Caco-2 (cell line): ENCODE results near the gene MACROD1. TPM values are rescaled to one million over a fixed set of nuclear protein-coding genes. Genes with fewer than 3 reads are reported as not detected.

ENCODE experiments used
- BruUV-seq: library from RNA; stranded (reverse); fragments of 400-500 nt; replicated peaks from 2 replicates; lab custom pipeline; 2021; lab: Mats Ljungman, UMichigan
- CTCF ChIA-PET: fragments of 300-600 bp; sonication (Branson Sonifier 250); formaldehyde crosslinking; loops from one replicate; lab custom pipeline; 2022; ENCODE audit warnings: antibody characterized with exemption; lab: Charles Lee
- POLR2A ChIA-PET: fragments of 300-600 bp; sonication (Branson Sonifier 250); formaldehyde crosslinking; loops from one replicate; lab custom pipeline; 2022; ENCODE audit warnings: antibody characterized with exemption; lab: Charles Lee
- DNase-seq, 2 experiments: peaks; one replicate each; pipeline versions ENCODE4 v3.0.0 to v3.0.0-alpha.2; 2020 to 2022
- H3K27me3 ChIP-seq: replicated peaks from 2 replicates; pipeline ENCODE4 v1.6.0; 2011; ENCODE audit warnings: low read length; ENCODE audit not compliant: control insufficient read depth, insufficient read depth
- H3K36me3 ChIP-seq: 2 replicates; pipeline ENCODE4 v1.5.1; 2011; ENCODE audit warnings: low read length; ENCODE audit not compliant: control insufficient read depth, insufficient read depth
- H3K4me1 ChIP-seq: fragments of 250-450 bp; sonication (Bioruptor Pico); 2 replicates; pipeline ENCODE4 v1.5.1; 2020; ENCODE audit warnings: mild to moderate bottlenecking
- H3K4me3 ChIP-seq: 2 replicates; pipeline ENCODE4 v1.5.1; 2011; ENCODE audit warnings: low read depth, mild to moderate bottlenecking, control low read depth, low read length
- H3K9me3 ChIP-seq: fragments of 250-450 bp; sonication (Bioruptor Pico); 2 replicates; pipeline ENCODE4 v1.5.1; 2020; ENCODE audit warnings: mild to moderate bottlenecking, moderate library complexity
- H3K27ac Mint-ChIP-seq: one replicate; pipeline ENCODE4 v1.8.0; 2022; ENCODE audit warnings: mixed read lengths; ENCODE audit not compliant: unreplicated experiment
- H3K27me3 Mint-ChIP-seq: one replicate; pipeline ENCODE4 v1.8.0; 2022; ENCODE audit warnings: mixed read lengths; ENCODE audit not compliant: insufficient read depth, unreplicated experiment
- H3K36me3 Mint-ChIP-seq: one replicate; pipeline ENCODE4 v1.8.0; 2022; ENCODE audit warnings: mild to moderate bottlenecking, mixed read lengths; ENCODE audit not compliant: insufficient read depth, unreplicated experiment
- H3K4me1 Mint-ChIP-seq: one replicate; pipeline ENCODE4 v1.8.0; 2022; ENCODE audit warnings: low read depth, mixed read lengths; ENCODE audit not compliant: unreplicated experiment
- H3K4me3 Mint-ChIP-seq: one replicate; pipeline ENCODE4 v1.8.0; 2022; ENCODE audit warnings: mild to moderate bottlenecking, moderate library complexity, mixed read lengths; ENCODE audit not compliant: unreplicated experiment
- H3K9me3 Mint-ChIP-seq: one replicate; pipeline ENCODE4 v1.8.0; 2022; ENCODE audit warnings: mixed read lengths; ENCODE audit not compliant: unreplicated experiment
- intact Hi-C: fragments of 100-400 bp; cut with micrococcal nuclease; formaldehyde crosslinking; loops from one replicate; pipeline ENCODE4 v1.10.0; 2022; ENCODE audit not compliant: unreplicated experiment
- total RNA-seq: library from RNA; stranded (reverse); gene quantifications from 2 replicates; pipeline ENCODE4 v1.2.3, GENCODE V29; 2022
- TF ChIP-seq, protein P1 (sequence below), 2 experiments: fragments of 200-600 bp in 1 of 2; IDR thresholded peaks; 1 replicate in 1 of 2; 2 replicates in 1 of 2; pipeline versions ENCODE4 v1.5.1 to v1.8.0; 2011 to 2022; ENCODE audit warnings: antibody characterized with exemption in 1 of 2, control low read depth in 1 of 2, inconsistent platforms in 1 of 2, low read depth in 1 of 2, low read length in 1 of 2, mild to moderate bottlenecking in 1 of 2, moderate library complexity in 1 of 2; ENCODE audit not compliant: insufficient read depth in 1 of 2, severe bottlenecking in 1 of 2, unreplicated experiment in 1 of 2

MACROD1 gene
- total RNA-seq, 1 experiment from 2014 or later: 29.6 TPM

DNA sequence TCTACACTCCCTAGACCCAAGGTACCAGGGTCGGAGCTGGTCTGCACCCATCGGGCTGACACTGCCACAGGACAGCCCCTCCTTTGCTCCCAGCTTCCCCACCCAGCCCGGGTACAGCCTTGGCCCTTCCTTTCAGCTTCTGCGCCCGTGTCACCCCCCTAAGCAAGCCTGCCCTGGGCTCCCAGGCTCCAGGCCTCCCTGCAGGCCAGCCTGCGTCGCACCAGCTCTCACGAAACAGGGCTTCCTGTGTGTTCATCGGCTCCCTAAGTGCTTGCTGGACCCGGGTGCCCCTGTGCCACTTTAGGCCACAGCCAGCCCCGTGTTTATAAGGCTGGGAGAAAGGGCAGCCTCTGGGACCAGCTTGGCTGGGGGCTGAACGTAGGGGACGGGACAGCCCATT lies 109.1 kb downstream of the MACROD1 start:
- H3K9me3 ChIP-seq: no peaks in the 10 kb centered on the region
- no peaks in the 10 kb centered on the region for H3K36me3 ChIP-seq
- Mint-ChIP-seq H3K9me3 (no peaks in the 10 kb centered on the region), H3K36me3 (no peaks in the 10 kb centered on the region), H3K27ac (no peak overlapping the region), H3K4me3 (no peak overlapping the region), H3K27me3 (no peaks in the 10 kb centered on the region), H3K4me1 (no peaks in the 10 kb centered on the region)
- TF ChIP-seq, protein P1, sequence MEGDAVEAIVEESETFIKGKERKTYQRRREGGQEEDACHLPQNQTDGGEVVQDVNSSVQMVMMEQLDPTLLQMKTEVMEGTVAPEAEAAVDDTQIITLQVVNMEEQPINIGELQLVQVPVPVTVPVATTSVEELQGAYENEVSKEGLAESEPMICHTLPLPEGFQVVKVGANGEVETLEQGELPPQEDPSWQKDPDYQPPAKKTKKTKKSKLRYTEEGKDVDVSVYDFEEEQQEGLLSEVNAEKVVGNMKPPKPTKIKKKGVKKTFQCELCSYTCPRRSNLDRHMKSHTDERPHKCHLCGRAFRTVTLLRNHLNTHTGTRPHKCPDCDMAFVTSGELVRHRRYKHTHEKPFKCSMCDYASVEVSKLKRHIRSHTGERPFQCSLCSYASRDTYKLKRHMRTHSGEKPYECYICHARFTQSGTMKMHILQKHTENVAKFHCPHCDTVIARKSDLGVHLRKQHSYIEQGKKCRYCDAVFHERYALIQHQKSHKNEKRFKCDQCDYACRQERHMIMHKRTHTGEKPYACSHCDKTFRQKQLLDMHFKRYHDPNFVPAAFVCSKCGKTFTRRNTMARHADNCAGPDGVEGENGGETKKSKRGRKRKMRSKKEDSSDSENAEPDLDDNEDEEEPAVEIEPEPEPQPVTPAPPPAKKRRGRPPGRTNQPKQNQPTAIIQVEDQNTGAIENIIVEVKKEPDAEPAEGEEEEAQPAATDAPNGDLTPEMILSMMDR (IDR thresholded peaks at IDR 0.05; ENCODE audit: insufficient read depth in 1 of 2, low read depth in 1 of 2, low read length in 1 of 2, severe bottlenecking in 1 of 2, unreplicated experiment in 1 of 2): no peak
- ChIA-PET POLR2A (no interaction called here), CTCF (interaction anchor here (0.5 kb wide), 1 partner anchor 249 kb away, joined by 3 read pairs; no protein-coding TSS in a partner anchor)
- H3K4me3 ChIP-seq: no peak overlapping the region
- H3K4me1 ChIP-seq: no peaks in the 10 kb centered on the region
- DNase-seq: no peak
- intact Hi-C loops: no loop called here
- no TSS peak for BruUV-seq
- no peaks in the 10 kb centered on the region for H3K27me3 ChIP-seq

DNA sequence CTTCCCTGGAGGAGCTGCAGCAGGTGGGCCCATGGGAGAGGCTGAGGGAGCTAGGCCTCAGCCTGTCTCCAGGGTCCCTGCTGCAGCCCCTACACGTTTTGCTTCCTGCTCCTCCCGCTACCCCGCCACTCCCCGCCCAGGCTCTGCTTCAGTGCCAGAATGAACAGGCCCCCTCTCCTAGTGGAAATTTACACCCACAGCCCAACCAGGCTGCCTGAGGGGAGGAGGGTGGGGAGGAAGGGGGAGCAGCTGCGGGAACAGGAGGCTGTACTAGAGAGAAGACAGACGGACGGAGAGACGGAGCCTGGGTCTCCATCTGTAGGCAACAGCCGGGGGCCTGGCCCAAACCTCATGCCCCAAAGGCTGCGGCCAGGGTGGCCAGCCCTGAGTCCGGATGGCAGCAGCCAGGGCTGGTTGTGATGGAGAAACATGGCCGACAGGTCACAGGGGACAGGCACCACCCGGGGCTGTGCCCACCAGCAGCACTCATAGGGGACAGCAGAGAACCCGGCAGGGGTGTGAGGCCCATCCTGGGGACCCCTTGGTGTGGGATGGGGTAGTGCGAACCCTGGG lies 109.6 kb downstream of the MACROD1 start:
- H3K4me1 Mint-ChIP-seq: no peaks in the 10 kb centered on the region
- DNase-seq: no peak
- BruUV-seq: no TSS peak
- CTCF ChIA-PET: interaction anchor here (0.5 kb wide), 1 partner anchor 248 kb away, joined by 3 read pairs; no protein-coding TSS in a partner anchor
- H3K27ac Mint-ChIP-seq: no peak overlapping the region
- Histone ChIP-seq H3K36me3 (no peaks in the 10 kb centered on the region), H3K4me3 (no peak overlapping the region), H3K9me3 (no peaks in the 10 kb centered on the region), H3K4me1 (no peaks in the 10 kb centered on the region), H3K27me3 (no peaks in the 10 kb centered on the region)
- H3K27me3 Mint-ChIP-seq: no peaks in the 10 kb centered on the region
- TF ChIP-seq, protein P1 (IDR thresholded peaks at IDR 0.05; ENCODE audit: insufficient read depth in 1 of 2, low read depth in 1 of 2, low read length in 1 of 2, severe bottlenecking in 1 of 2, unreplicated experiment in 1 of 2): no peak
- intact Hi-C loops: no loop called here
- H3K4me3 Mint-ChIP-seq: no peak overlapping the region
- POLR2A ChIA-PET: no interaction called here
- no peaks in the 10 kb centered on the region for H3K36me3 Mint-ChIP-seq
- no peaks in the 10 kb centered on the region for H3K9me3 Mint-ChIP-seq

DNA sequence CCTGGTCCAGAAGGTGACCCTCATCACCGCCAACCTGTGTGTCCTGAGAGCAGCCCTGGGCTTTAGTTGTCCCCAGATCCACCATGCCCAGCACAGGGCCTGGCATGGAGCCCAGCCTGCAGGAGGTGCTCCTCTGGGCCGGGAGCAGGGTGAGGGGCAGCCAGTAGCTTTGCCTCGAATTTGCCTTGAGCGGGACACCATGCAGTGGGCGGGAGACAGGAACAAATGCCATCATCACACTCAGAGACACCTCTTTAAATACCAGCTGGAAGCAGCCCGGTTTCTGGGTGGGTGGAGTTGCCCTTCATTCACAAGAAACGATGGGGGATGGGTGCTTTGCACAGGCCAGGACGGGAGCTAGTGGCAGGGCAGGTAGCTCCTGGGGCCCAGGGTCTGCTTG lies 110.8 kb downstream of the MACROD1 start:
- H3K4me1 Mint-ChIP-seq: no peaks in the 10 kb centered on the region
- TF ChIP-seq, protein P1 (IDR thresholded peaks at IDR 0.05; ENCODE audit: insufficient read depth in 1 of 2, low read depth in 1 of 2, low read length in 1 of 2, severe bottlenecking in 1 of 2, unreplicated experiment in 1 of 2): no peak

More for the DNA sequence above, 110.8 kb downstream of the MACROD1 start:
- no peaks in the 10 kb centered on the region for H3K36me3 ChIP-seq
- intact Hi-C loops: no loop called here
- Mint-ChIP-seq H3K36me3 (no peaks in the 10 kb centered on the region), H3K27ac (no peak overlapping the region), H3K4me3 (no peak overlapping the region), H3K27me3 (no peaks in the 10 kb centered on the region), H3K9me3 (no peaks in the 10 kb centered on the region)
- no TSS peak for BruUV-seq
- ChIA-PET POLR2A (no interaction called here), CTCF (no interaction called here)
- DNase-seq: no peak
- H3K4me1 ChIP-seq: no peaks in the 10 kb centered on the region
- H3K4me3 ChIP-seq: no peak overlapping the region
- no peaks in the 10 kb centered on the region for H3K27me3 ChIP-seq
- H3K9me3 ChIP-seq: no peaks in the 10 kb centered on the region
